Measurements from ENCODE around the gene DCST2. TPM values are rescaled to one million over a fixed set of nuclear protein-coding genes. Genes with fewer than 3 reads are reported as not detected.

DCST2 gene
- total RNA-seq, 2 donors from 2014 or later = not detected

GRCh38 chr1:154970631-154971340 is 62.8 kb downstream of the DCST2 start, which contains the start of gene SHC1:
TSS of gene SHC1 (minus strand) at chr1:154970747. CDS start at chr1:154970526, 221 bp downstream.
- H3K27me3 ChIP-seq = no peaks in the 10 kb centered on the region
- peak; percentile 97 for DNase-seq (ENCODE audit: low spot score)
- peak within 1 kb of the TSS; percentile 36 to 48 for H3K4me3 ChIP-seq
- H3K27ac ChIP-seq = peak within 1 kb of the TSS; percentile 99
- H3K9me3 ChIP-seq = no peaks in the 10 kb centered on the region
- TF ChIP-seq CTCF (IDR thresholded peaks at IDR 0.05) = no peak
- peaks cover 0 to 67% of the 10 kb centered on the region in 2 donors for H3K4me1 ChIP-seq
- H3K36me3 ChIP-seq = peaks cover 28% of the 10 kb centered on the region

- H3K27ac ChIP-seq = peak overlapping the region; percentile 99
- no peak for DNase-seq (ENCODE audit: low spot score)
- peaks cover 0 to 63% of the 10 kb centered on the region in 2 donors for H3K4me1 ChIP-seq
- H3K4me3 ChIP-seq = peak overlapping the region; percentile 36 to 48
- H3K9me3 ChIP-seq = no peaks in the 10 kb centered on the region
- no peaks in the 10 kb centered on the region for H3K27me3 ChIP-seq
- H3K36me3 ChIP-seq = peaks cover 36% of the 10 kb centered on the region
- no peak for TF ChIP-seq CTCF (IDR thresholded peaks at IDR 0.05)
Observed at GRCh38 chr1:154969860-154970452, 63.6 kb downstream of the DCST2 start.

- DNase-seq (ENCODE audit: low spot score) = no peak
- H3K4me1 ChIP-seq = peaks cover 0 to 63% of the 10 kb centered on the region in 2 donors
Observed at GRCh38 chr1:154969246-154969645, 64.3 kb downstream of the DCST2 start.

GRCh38 chr1:154968731-154969130 is 64.8 kb downstream of the DCST2 start:
- no peak for DNase-seq (ENCODE audit: low spot score)
- no peak for TF ChIP-seq CTCF (IDR thresholded peaks at IDR 0.05)
- Histone ChIP-seq H3K27ac (peak overlapping the region; percentile 99), H3K9me3 (no peaks in the 10 kb centered on the region), H3K36me3 (peaks cover 48% of the 10 kb centered on the region), H3K4me3 (no peak overlapping the region), H3K27me3 (no peaks in the 10 kb centered on the region), H3K4me1 (peaks cover 0 to 63% of the 10 kb centered on the region in 2 donors)

More at GRCh38 chr1:154969246-154969645, 64.3 kb downstream of the DCST2 start:
- peaks cover 43% of the 10 kb centered on the region for H3K36me3 ChIP-seq
- H3K4me3 ChIP-seq = peak overlapping the region in 1 of 2 donors; percentile 48
- TF ChIP-seq CTCF (IDR thresholded peaks at IDR 0.05) = no peak
- H3K9me3 ChIP-seq = no peaks in the 10 kb centered on the region
- H3K27ac ChIP-seq = peak overlapping the region; percentile 99
- H3K27me3 ChIP-seq = no peaks in the 10 kb centered on the region

Small RNAs within 50 kb of the gene (microRNA-seq; reads per million reads assigned to microRNA genes)
- 0 reads per million in 2 donors for gene MIR4258 (ENCODE audit: borderline number of aligned reads in 2 of 2, borderline replicate concordance in 1 of 2)

Other genes with a start within 250 kb of the DCST2 start
- 1 to 10 TPM; 3.9 to 4.4 TPM for gene KCNN3, start 163.5 kb downstream of the DCST2 start, total RNA-seq
- gene PMVK, start 97.1 kb downstream of the DCST2 start, total RNA-seq = 10 to 100 TPM; 15.7 to 21.2 TPM
- gene PBXIP1, start 77.7 kb downstream of the DCST2 start, total RNA-seq = 100 to 1,000 TPM in 1 of 2 donors, 10 to 100 TPM in 1; 81.4 to 101 TPM
- gene PYGO2, start 72.0 kb downstream of the DCST2 start, total RNA-seq = 10 to 100 TPM; 13.9 to 18.4 TPM
- 10 to 100 TPM; 69.5 to 80.5 TPM for gene SHC1, start 63.0 kb downstream of the DCST2 start, total RNA-seq
- gene CKS1B, start 59.1 kb downstream of the DCST2 start, total RNA-seq = 10 to 100 TPM; 20.0 to 23.8 TPM
- 10 to 100 TPM; 19.5 to 24.8 TPM for gene FLAD1, start 50.4 kb downstream of the DCST2 start, total RNA-seq
- not detected for gene LENEP, start 40.2 kb downstream of the DCST2 start, total RNA-seq
- 10 to 100 TPM; 30.3 to 53.4 TPM for gene ZBTB7B, start 31.0 kb downstream of the DCST2 start, total RNA-seq
- not detected for gene DCST1, start within 50 bp of the DCST2 start, total RNA-seq
- gene ADAM15, start 17.5 kb upstream of the DCST2 start, total RNA-seq = 10 to 100 TPM; 64.6 to 96.7 TPM
- 1 to 10 TPM; 2.2 to 3.5 TPM for gene EFNA4, start 30.0 kb upstream of the DCST2 start, total RNA-seq
- gene EFNA3, start 45.1 kb upstream of the DCST2 start, total RNA-seq = 1 to 10 TPM in 1 of 2 donors, not detected in 1; 3.2 TPM
- gene EFNA1, start 94.1 kb upstream of the DCST2 start, total RNA-seq = 10 to 100 TPM; 24.8 to 41.4 TPM
- gene SLC50A1, start 102.1 kb upstream of the DCST2 start, total RNA-seq = 1 to 10 TPM; 3.7 to 10.0 TPM
- 10 to 100 TPM; 46.5 to 47.8 TPM for gene DPM3, start 106.8 kb upstream of the DCST2 start, total RNA-seq
- gene KRTCAP2, start 139.5 kb upstream of the DCST2 start, total RNA-seq = 100 to 1,000 TPM; 124 to 147 TPM
- under 1 TPM in 1 of 2 donors, not detected in 1; 0.20 TPM for gene TRIM46, start 140.1 kb upstream of the DCST2 start, total RNA-seq
- 10 to 100 TPM; 10.9 to 11.2 TPM for gene THBS3, start 174.1 kb upstream of the DCST2 start, total RNA-seq
- 10 to 100 TPM; 16.2 to 27.0 TPM for gene MTX1, start 174.9 kb upstream of the DCST2 start, total RNA-seq
- 10 to 100 TPM; 14.4 to 15.5 TPM for gene ENTREP3, start 221.7 kb upstream of the DCST2 start, total RNA-seq
- gene SCAMP3, start 228.6 kb upstream of the DCST2 start, total RNA-seq = 10 to 100 TPM; 77.2 to 77.7 TPM
- 10 to 100 TPM in 1 of 2 donors, 1 to 10 TPM in 1; 9.8 to 16.4 TPM for gene CLK2, start 239.7 kb upstream of the DCST2 start, total RNA-seq
- under 1 TPM; 0.35 to 0.41 TPM for gene HCN3, start 243.7 kb upstream of the DCST2 start, total RNA-seq

Data from right atrium auricular region (tissue), 2 donors.